Retinal pigment epithelial cell (primary cell): ENCODE results near the gene EPHB2.

ENCODE experiments used
- DNase-seq: peaks from one replicate; pipeline ENCODE4 v3.0.0-alpha.2; 2010; ENCODE audit warnings: low read depth
- H3K4me3 ChIP-seq: 2 replicates; pipeline ENCODE4 v1.5.1; 2011; ENCODE audit warnings: mild to moderate bottlenecking, low read length, control low read depth, moderate library complexity
- TF ChIP-seq, protein P1 (sequence below): conservative IDR thresholded peaks from 2 replicates; pipeline ENCODE4 v1.5.1; 2011; ENCODE audit warnings: low read depth, low read length, control low read depth, inconsistent platforms

The EPHB2 gene

GRCh38 chr1:22814176-22815042 is 103.8 kb downstream of the EPHB2 start:
- TF ChIP-seq, protein P1, sequence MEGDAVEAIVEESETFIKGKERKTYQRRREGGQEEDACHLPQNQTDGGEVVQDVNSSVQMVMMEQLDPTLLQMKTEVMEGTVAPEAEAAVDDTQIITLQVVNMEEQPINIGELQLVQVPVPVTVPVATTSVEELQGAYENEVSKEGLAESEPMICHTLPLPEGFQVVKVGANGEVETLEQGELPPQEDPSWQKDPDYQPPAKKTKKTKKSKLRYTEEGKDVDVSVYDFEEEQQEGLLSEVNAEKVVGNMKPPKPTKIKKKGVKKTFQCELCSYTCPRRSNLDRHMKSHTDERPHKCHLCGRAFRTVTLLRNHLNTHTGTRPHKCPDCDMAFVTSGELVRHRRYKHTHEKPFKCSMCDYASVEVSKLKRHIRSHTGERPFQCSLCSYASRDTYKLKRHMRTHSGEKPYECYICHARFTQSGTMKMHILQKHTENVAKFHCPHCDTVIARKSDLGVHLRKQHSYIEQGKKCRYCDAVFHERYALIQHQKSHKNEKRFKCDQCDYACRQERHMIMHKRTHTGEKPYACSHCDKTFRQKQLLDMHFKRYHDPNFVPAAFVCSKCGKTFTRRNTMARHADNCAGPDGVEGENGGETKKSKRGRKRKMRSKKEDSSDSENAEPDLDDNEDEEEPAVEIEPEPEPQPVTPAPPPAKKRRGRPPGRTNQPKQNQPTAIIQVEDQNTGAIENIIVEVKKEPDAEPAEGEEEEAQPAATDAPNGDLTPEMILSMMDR: no peak
- DNase-seq: no peak
- H3K4me3 ChIP-seq: no peak overlapping the region

GRCh38 chr1:22815043-22815365 is 104.4 kb downstream of the EPHB2 start:
- TF ChIP-seq, protein P1: no peak

DNA sequence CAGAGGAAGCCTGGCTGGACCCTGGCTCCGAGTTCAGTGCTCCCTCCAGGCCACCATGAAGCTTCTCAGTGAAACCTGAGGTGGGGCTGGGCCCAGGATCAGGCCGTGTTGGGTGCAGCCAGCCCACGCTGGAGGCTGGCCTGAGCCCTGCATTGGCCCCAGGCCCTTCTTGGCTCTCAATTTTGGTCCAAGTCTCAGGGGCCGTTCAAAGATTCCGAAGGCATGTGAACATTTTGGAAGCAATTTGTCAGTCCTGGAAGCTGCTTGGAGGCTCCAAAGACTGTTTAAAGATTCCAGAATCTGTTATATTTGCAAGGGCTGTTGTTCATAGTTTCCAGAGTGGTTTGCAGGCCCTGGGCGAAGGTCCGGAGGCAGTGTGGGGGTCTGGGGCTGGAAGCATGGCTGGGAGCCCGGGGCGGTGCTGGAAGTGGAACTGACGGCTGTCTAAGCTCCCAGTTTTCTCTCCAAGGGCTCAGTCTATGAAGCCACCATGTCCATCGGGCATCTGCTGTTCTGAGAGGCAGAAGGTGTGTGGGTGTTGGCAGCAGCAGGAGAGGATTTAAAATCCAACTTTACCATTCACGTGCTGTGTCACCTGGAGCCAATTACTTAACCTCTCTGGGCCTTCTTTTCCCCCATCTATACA is 104.9 kb downstream of the EPHB2 start:
- no peak overlapping the region for H3K4me3 ChIP-seq
- DNase-seq: no peak
- TF ChIP-seq, protein P1: no peak

More at GRCh38 chr1:22815043-22815365, 104.4 kb downstream of the EPHB2 start:
- DNase-seq: no peak
- no peak overlapping the region for H3K4me3 ChIP-seq

DNA sequence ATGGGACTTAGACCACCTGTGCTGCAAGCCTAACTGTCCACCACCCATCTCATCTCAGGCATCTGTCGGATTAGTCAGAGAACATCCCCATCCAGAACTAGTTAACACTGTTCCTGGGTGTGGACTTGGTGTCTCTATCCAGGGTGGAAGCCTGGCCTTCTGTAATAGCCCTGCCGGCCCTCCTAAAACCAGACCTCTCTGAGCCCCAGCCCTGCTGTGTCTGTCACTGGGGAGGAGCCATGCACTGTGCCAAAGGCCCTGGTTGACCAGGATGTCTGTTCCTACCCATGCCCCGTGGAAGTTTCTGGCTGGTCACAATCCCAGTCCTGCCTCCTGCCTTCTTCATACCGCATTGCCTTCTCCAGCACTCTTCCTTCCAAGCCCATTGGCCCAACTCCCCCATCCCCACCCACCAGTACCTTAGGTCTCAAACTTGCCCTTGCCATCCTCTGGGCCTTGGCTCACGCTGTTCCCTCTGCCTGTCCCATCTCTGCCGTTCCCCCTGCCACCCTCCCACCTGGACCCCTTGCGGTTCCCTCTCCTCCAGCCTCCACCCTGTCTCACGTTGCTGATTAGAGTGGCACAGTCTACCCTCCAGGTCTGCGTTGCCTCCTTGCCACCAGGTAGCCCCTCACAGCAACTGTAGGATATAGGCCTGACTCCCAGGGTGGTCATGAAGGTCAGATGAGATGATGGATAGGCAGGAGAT is 105.6 kb downstream of the EPHB2 start:
- TF ChIP-seq, protein P1: no peak
- no peak for DNase-seq
- no peak overlapping the region for H3K4me3 ChIP-seq

- DNase-seq: no peak
- TF ChIP-seq, protein P1: no peak
- no peak overlapping the region for H3K4me3 ChIP-seq
These were observed 106.2 kb downstream of the EPHB2 start for GRCh38 chr1:22816803-22817202.

DNA sequence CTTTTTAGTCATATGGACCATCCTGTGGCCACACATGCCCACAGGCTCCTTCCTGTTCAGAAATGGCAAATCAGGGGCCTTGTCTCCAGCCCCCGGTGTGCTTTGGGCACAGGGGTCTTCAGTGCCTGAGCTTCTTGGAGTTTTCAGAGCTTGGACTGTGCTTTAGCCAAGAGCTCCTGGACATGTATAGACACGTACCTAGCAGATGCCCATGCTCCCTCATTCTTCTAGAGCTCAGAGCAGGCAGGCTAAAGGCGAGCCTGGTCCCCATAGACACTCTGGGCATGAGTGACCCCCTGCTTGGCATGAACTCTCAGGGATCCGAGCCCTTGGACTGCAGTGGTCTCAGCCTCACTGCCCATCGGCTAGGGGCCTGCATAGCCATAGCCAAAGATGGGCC is 106.8 kb downstream of the EPHB2 start:
- H3K4me3 ChIP-seq: no peak overlapping the region
- TF ChIP-seq, protein P1: no peak
- no peak for DNase-seq
